IMR-90 (cell line): ENCODE data around the gene SEMA5A. TPM values are rescaled to one million over a fixed set of nuclear protein-coding genes. Genes with fewer than 3 reads are reported as not detected.

Experiments
- ATAC-seq: fragments of 200-7000 bp; cut with Tn5 transposase; 2 replicates; pipeline ENCODE4 v1.9.1; 2020; ENCODE audit warnings: low read depth, mild to moderate bottlenecking, moderate library complexity
- BruUV-seq: library from RNA; stranded (reverse); fragments of 400-500 nt; replicated peaks from 2 replicates; lab custom pipeline; 2021; lab: Mats Ljungman, UMichigan
- CTCF ChIA-PET: fragments of 300-600 bp; formaldehyde crosslinking; extraction: SDS; loops from one replicate; lab custom pipeline; 2021; ENCODE audit warnings: antibody characterized with exemption; lab: Yijun Ruan, JAX
- POLR2A ChIA-PET: fragments of 300-600 bp; sonication (Branson Sonifier 250); formaldehyde crosslinking; loops from one replicate; lab custom pipeline; 2022; ENCODE audit warnings: antibody characterized with exemption; ENCODE audit not compliant: unreplicated experiment; lab: Charles Lee
- DNase-seq: peaks from one replicate; pipeline ENCODE4 v3.0.0; 2013
- H2AFZ ChIP-seq: replicated peaks from 2 replicates; pipeline ENCODE3; 2013; ENCODE audit warnings: low read length, mild to moderate bottlenecking; ENCODE audit not compliant: poor library complexity
- H2AK5ac ChIP-seq: 2 replicates; pipeline ENCODE4 v1.6.1; 2013; ENCODE audit warnings: low read depth, low read length, inconsistent platforms
- H2AK9ac ChIP-seq: replicated peaks from 2 replicates; pipeline ENCODE3; 2013; ENCODE audit warnings: mild to moderate bottlenecking, low read depth, low read length, moderate library complexity; ENCODE audit not compliant: poor library complexity
- H2BK120ac ChIP-seq: 2 replicates; pipeline ENCODE4 v1.6.1; 2013; ENCODE audit warnings: low read depth, low read length, inconsistent platforms
- H2BK15ac ChIP-seq: 3 replicates; pipeline ENCODE4 v1.6.1; 2013; ENCODE audit warnings: low read depth, low read length, inconsistent platforms
- H2BK20ac ChIP-seq: 2 replicates; pipeline ENCODE4 v1.6.1; 2013; ENCODE audit warnings: low read depth, mild to moderate bottlenecking, inconsistent platforms, low read length, moderate library complexity
- H2BK5ac ChIP-seq: 2 replicates; pipeline ENCODE4 v1.6.1; 2013; ENCODE audit warnings: mild to moderate bottlenecking, low read depth, low read length, inconsistent platforms; ENCODE audit not compliant: poor library complexity, severe bottlenecking
- H3K14ac ChIP-seq: replicated peaks from 2 replicates; pipeline ENCODE4 v1.6.1; 2013; ENCODE audit warnings: low read depth, low read length, inconsistent platforms
- H3K18ac ChIP-seq: 2 replicates; pipeline ENCODE4 v1.6.1; 2013; ENCODE audit warnings: low read depth, low read length, control low read depth
- H3K23ac ChIP-seq: 2 replicates; pipeline ENCODE4 v1.6.1; 2013; ENCODE audit warnings: low read depth, low read length, inconsistent platforms
- H3K27ac ChIP-seq: 2 replicates; pipeline ENCODE4 v1.5.1; 2013; ENCODE audit warnings: mild to moderate bottlenecking, control low read depth, low read length; ENCODE audit not compliant: insufficient read depth
- H3K27me3 ChIP-seq: 2 replicates; pipeline ENCODE4 v1.6.1; 2013; ENCODE audit warnings: low read length; ENCODE audit not compliant: control insufficient read depth, insufficient read depth
- H3K36me3 ChIP-seq: 2 replicates; pipeline ENCODE4 v1.6.1; 2013; ENCODE audit warnings: low read length, mixed read lengths; ENCODE audit not compliant: control insufficient read depth, insufficient read depth
- H3K4ac ChIP-seq: 2 replicates; pipeline ENCODE4 v1.6.1; 2013; ENCODE audit warnings: low read depth, low read length, inconsistent platforms
- H3K4me1 ChIP-seq: 2 replicates; pipeline ENCODE4 v1.6.1; 2013; ENCODE audit warnings: low read length, mixed read lengths; ENCODE audit not compliant: control insufficient read depth, insufficient read depth
- H3K4me2 ChIP-seq: 2 replicates; pipeline ENCODE4 v1.6.1; 2013; ENCODE audit warnings: low read depth, mild to moderate bottlenecking, control low read depth, low read length, moderate library complexity
- H3K4me3 ChIP-seq: 2 replicates; pipeline ENCODE4 v1.5.1; 2013; ENCODE audit warnings: low read depth, mild to moderate bottlenecking, control low read depth, low read length, moderate library complexity; ENCODE audit not compliant: insufficient read depth
- H3K56ac ChIP-seq: 2 replicates; pipeline ENCODE4 v1.6.1; 2013; ENCODE audit warnings: low read length, inconsistent platforms; ENCODE audit not compliant: insufficient read depth; ENCODE audit errors: extremely low read depth
- H3K79me1 ChIP-seq, 2 experiments: 2 replicates each; pipeline ENCODE4 v1.6.1; 2013; ENCODE audit warnings: low read length in 2 of 2, inconsistent platforms in 1 of 2, low read depth in 1 of 2
- H3K9ac ChIP-seq: 2 replicates; pipeline ENCODE4 v1.6.1; 2013; ENCODE audit warnings: low read depth, low read length, control low read depth
- H3K9me1 ChIP-seq: 2 replicates; pipeline ENCODE4 v1.6.1; 2013; ENCODE audit warnings: low read length, inconsistent platforms; ENCODE audit not compliant: insufficient read depth
- H3K9me3 ChIP-seq: 2 replicates; pipeline ENCODE4 v1.6.1; 2013; ENCODE audit warnings: low read length; ENCODE audit not compliant: control insufficient read depth, insufficient read depth
- H4K20me1 ChIP-seq: 2 replicates; pipeline ENCODE4 v1.6.1; 2013; ENCODE audit warnings: low read length, inconsistent platforms; ENCODE audit not compliant: insufficient read depth
- H4K5ac ChIP-seq: 2 replicates; pipeline ENCODE4 v1.6.1; 2013; ENCODE audit warnings: mild to moderate bottlenecking, low read depth, low read length, control low read depth
- H4K8ac ChIP-seq, 2 experiments: 2 replicates each; pipeline ENCODE4 v1.6.1; 2013; ENCODE audit warnings: low read depth in 2 of 2, low read length in 2 of 2, control low read depth in 1 of 2, inconsistent platforms in 1 of 2
- H4K91ac ChIP-seq: 2 replicates; pipeline ENCODE4 v1.6.1; 2013; ENCODE audit warnings: low read depth, low read length, inconsistent platforms; ENCODE audit not compliant: insufficient read depth
- BHLHE40 ChIP-seq: fragments of 150-350 bp; IDR thresholded peaks from 2 replicates; pipeline ENCODE4 v1.6.1; 2016; ENCODE audit warnings: mild to moderate bottlenecking, low read depth, low read length
- CEBPB ChIP-seq: IDR thresholded peaks from 2 replicates; pipeline ENCODE4 v1.6.1; 2012; ENCODE audit warnings: low read depth, low read length, improper control_type of control experiment
- CHD1 ChIP-seq: IDR thresholded peaks from 2 replicates; pipeline ENCODE4 v1.6.1; 2012; ENCODE audit warnings: low read depth, low read length, improper control_type of control experiment
- FOS ChIP-seq: fragments of 150-350 bp; IDR thresholded peaks from 2 replicates; pipeline ENCODE4 v1.6.1; 2016; ENCODE audit warnings: low read depth, low read length
- MAFK ChIP-seq: IDR thresholded peaks from 2 replicates; pipeline ENCODE4 v1.6.1; 2012; ENCODE audit warnings: low read depth, low read length, improper control_type of control experiment
- MAZ ChIP-seq: IDR thresholded peaks from 2 replicates; pipeline ENCODE4 v1.6.1; 2012; ENCODE audit warnings: low read depth, mild to moderate bottlenecking, low read length, improper control_type of control experiment, moderate library complexity, borderline replicate concordance
- MXI1 ChIP-seq: IDR thresholded peaks from 2 replicates; pipeline ENCODE4 v1.6.1; 2012; ENCODE audit warnings: low read depth, mild to moderate bottlenecking, low read length, moderate library complexity, borderline replicate concordance
- POLR2A ChIP-seq: IDR thresholded peaks from 2 replicates; pipeline ENCODE4 v1.6.1; 2012; ENCODE audit warnings: mild to moderate bottlenecking, low read depth, low read length
- RAD21 ChIP-seq: IDR thresholded peaks from 2 replicates; pipeline ENCODE4 v1.6.1; 2012; ENCODE audit warnings: low read length, improper control_type of control experiment
- RCOR1 ChIP-seq: IDR thresholded peaks from 2 replicates; pipeline ENCODE4 v1.6.1; 2012; ENCODE audit warnings: mild to moderate bottlenecking, low read length, improper control_type of control experiment; ENCODE audit not compliant: insufficient replicate concordance
- RFX5 ChIP-seq: IDR thresholded peaks from 2 replicates; pipeline ENCODE4 v1.8.0; 2012; ENCODE audit warnings: low read depth, mild to moderate bottlenecking, low read length, moderate library complexity
- USF2 ChIP-seq: fragments of 150-350 bp; IDR thresholded peaks from 2 replicates; pipeline ENCODE4 v1.6.1; 2017; ENCODE audit warnings: mild to moderate bottlenecking, antibody characterized with exemption, low read length, low read depth
- WGBS, 2 experiments: methylation state at CpG; one replicate each; pipeline versions ENCODE4 v1.1.5 to v1.1.7; 2013; ENCODE audit warnings: missing lambda C conversion rate in 2 of 2; ENCODE audit not compliant: insufficient read length in 1 of 2; ENCODE audit errors: extremely low coverage in 2 of 2; 5-methylcytosine and 5-hydroxymethylcytosine counted together
- dilution Hi-C: fragments of 300-500 bp; cut with HindIII; formaldehyde crosslinking; loops from one replicate; pipeline ENCODE4 v1.14.3; 2018; ENCODE audit warnings: low sequenced_read_pairs; ENCODE audit not compliant: unreplicated experiment
- in situ Hi-C: fragments of 300-500 bp; cut with MboI; formaldehyde crosslinking; loops from 3 replicates; pipeline ENCODE4 v1.14.3; 2019; ENCODE audit warnings: low sequenced_read_pairs, inconsistent platforms, mixed read lengths
- intact Hi-C: fragments of 100-400 bp; cut with micrococcal nuclease; formaldehyde crosslinking; loops from 2 replicates; pipeline ENCODE4 v1.10.0; 2022
- polyA plus RNA-seq, 3 experiments: library from polyadenylated mRNA; depleted of rRNA; stranded (reverse); fragments of >200 nt; gene quantifications; 2 replicates each; pipeline ENCODE4 v1.2.3, GENCODE V29; 2012; ENCODE audit warnings: low replicate concordance in 1 of 3
- total RNA-seq: library from RNA; depleted of rRNA; stranded (reverse); fragments of >200 nt; gene quantifications from 2 replicates; pipeline ENCODE4 v1.2.3, GENCODE V29; 2012
- TF ChIP-seq, protein P1 (sequence below): fragments of 150-350 bp; IDR thresholded peaks from 2 replicates; pipeline ENCODE4 v1.6.1; 2016; ENCODE audit warnings: low read depth, mild to moderate bottlenecking, low read length, moderate library complexity, borderline replicate concordance
- TF ChIP-seq, protein P2 (sequence below): conservative IDR thresholded peaks from 2 replicates; pipeline ENCODE4 v1.5.1; 2012; ENCODE audit warnings: mild to moderate bottlenecking, low read depth, low read length, improper control_type of control experiment

Gene SEMA5A
- total and polyA plus RNA-seq, 2 of the 4 experiments (the other 2 are of a cell fraction) = 8.2 to 9.9 TPM

GRCh38 chr5:9207817-9208418 lies 338.0 kb downstream of the SEMA5A start:
- Histone ChIP-seq H2BK5ac (no peak overlapping the region), H4K8ac (no peak overlapping the region), H4K20me1 (no peaks in the 10 kb centered on the region; the same call in 1 of the 2 replicates), H2BK120ac (peak overlapping the region; percentile 71), H3K9ac (no peak overlapping the region), H3K4me3 (no peak overlapping the region), H3K9me3 (no peaks in the 10 kb centered on the region; the same call in 1 of the 2 replicates), H4K91ac (peak overlapping the region; percentile 48; the same call in 1 of the 2 replicates), H3K4me1 (peaks cover 4% of the 10 kb centered on the region; the same call in 1 of the 2 replicates), H4K5ac (no peak overlapping the region), H3K14ac (no peak overlapping the region), H3K56ac (no peak overlapping the region), H3K36me3 (0 out of 2 replicates have a peak, but pooled peaks cover 2% of the 10 kb centered on the region), H3K4me2 (no peak overlapping the region), H3K27me3 (no peaks in the 10 kb centered on the region), H3K18ac (no peak overlapping the region), H2BK15ac (peak overlapping the region; percentile 41; the same call in 1 of the 3 replicates), H3K79me1 (peaks cover 3 to 18% of the 10 kb centered on the region in 2 experiments; a peak in 2 of 4 replicates), H3K27ac (no peak overlapping the region), H3K9me1 (peaks cover 6% of the 10 kb centered on the region), H2AK5ac (peak overlapping the region; percentile 82; the same call in 1 of the 2 replicates), H3K4ac (peak overlapping the region; percentile 46), H2BK20ac (peak overlapping the region; percentile 65; the same call in 1 of the 2 replicates), H2AK9ac (no peak overlapping the region), H2AFZ (no peak overlapping the region), H3K23ac (no peak overlapping the region)
- intact Hi-C loops = loop anchor here (1.0 to 10.0 kb wide), 5 partner anchors 51 to 1279 kb away; no protein-coding TSS in a partner anchor
- DNase-seq = peak; percentile 69
- POLR2A ChIA-PET = no interaction called here
- BruUV-seq = no TSS peak
- dilution Hi-C loops = no loop called here
- WGBS, 2 experiments = 17% methylated on average over 1 of the region's 5 CpGs; no CpG with 5 or more reads in 1 of the 2 experiments
- peak; percentile 86 for ATAC-seq
- in situ Hi-C loops = loop anchor here (5.0 to 10.0 kb wide), 3 partner anchors 451 to 1283 kb away; no protein-coding TSS in a partner anchor
- CTCF ChIA-PET = interaction anchor here (0.7 kb wide), 1 partner anchor 9 kb away, joined by 5 read pairs; no protein-coding TSS in a partner anchor
- no peak for TF ChIP-seq USF2
- no peak for TF ChIP-seq MAFK
- TF ChIP-seq RCOR1 = no peak
- TF ChIP-seq POLR2A = no peak; the same call in 1 of the 2 replicates
- no peak for TF ChIP-seq CHD1
- TF ChIP-seq MXI1 = no peak
- TF ChIP-seq CEBPB = no peak
- TF ChIP-seq BHLHE40 = no peak
- TF ChIP-seq, protein P1, sequence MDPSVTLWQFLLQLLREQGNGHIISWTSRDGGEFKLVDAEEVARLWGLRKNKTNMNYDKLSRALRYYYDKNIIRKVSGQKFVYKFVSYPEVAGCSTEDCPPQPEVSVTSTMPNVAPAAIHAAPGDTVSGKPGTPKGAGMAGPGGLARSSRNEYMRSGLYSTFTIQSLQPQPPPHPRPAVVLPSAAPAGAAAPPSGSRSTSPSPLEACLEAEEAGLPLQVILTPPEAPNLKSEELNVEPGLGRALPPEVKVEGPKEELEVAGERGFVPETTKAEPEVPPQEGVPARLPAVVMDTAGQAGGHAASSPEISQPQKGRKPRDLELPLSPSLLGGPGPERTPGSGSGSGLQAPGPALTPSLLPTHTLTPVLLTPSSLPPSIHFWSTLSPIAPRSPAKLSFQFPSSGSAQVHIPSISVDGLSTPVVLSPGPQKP = no peak
- TF ChIP-seq RFX5 = no peak
- TF ChIP-seq, protein P2, sequence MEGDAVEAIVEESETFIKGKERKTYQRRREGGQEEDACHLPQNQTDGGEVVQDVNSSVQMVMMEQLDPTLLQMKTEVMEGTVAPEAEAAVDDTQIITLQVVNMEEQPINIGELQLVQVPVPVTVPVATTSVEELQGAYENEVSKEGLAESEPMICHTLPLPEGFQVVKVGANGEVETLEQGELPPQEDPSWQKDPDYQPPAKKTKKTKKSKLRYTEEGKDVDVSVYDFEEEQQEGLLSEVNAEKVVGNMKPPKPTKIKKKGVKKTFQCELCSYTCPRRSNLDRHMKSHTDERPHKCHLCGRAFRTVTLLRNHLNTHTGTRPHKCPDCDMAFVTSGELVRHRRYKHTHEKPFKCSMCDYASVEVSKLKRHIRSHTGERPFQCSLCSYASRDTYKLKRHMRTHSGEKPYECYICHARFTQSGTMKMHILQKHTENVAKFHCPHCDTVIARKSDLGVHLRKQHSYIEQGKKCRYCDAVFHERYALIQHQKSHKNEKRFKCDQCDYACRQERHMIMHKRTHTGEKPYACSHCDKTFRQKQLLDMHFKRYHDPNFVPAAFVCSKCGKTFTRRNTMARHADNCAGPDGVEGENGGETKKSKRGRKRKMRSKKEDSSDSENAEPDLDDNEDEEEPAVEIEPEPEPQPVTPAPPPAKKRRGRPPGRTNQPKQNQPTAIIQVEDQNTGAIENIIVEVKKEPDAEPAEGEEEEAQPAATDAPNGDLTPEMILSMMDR = peak; percentile 69
- TF ChIP-seq RAD21 = peak; percentile 87
- TF ChIP-seq FOS = no peak
- TF ChIP-seq MAZ = no peak
